GM18507 (cell line): ENCODE measurements around the gene MELTF.

Experiments
- DNase-seq: peaks from one replicate; pipeline ENCODE4 v3.0.0; 2011; ENCODE audit warnings: low read depth; ENCODE audit not compliant: insufficient read length; ENCODE audit errors: extremely low spot score
- FAIRE-seq: peaks from 2 replicates; lab custom pipeline; 2011; peaks lifted over from hg19 to GRCh38; lab: Jason Lieb, UNC

Gene MELTF

GRCh38 chr3:197012540-197012883 is 17.1 kb downstream of the MELTF start:
- DNase-seq (no peak), FAIRE-seq (no peak)

- no peak for FAIRE-seq
- DNase-seq = no peak
Measured at GRCh38 chr3:197011780-197012539, 17.7 kb downstream of the MELTF start.

- DNase-seq (no peak), FAIRE-seq (no peak)
Measured at GRCh38 chr3:197010556-197011351, 18.9 kb downstream of the MELTF start.

- FAIRE-seq (no peak), DNase-seq (no peak)
Measured at GRCh38 chr3:197009532-197010019, 20.0 kb downstream of the MELTF start.

- no peak for FAIRE-seq
- no peak for DNase-seq
Measured at GRCh38 chr3:197008436-197009209, 21.0 kb downstream of the MELTF start.

GRCh38 chr3:197007953-197008352 is 21.7 kb downstream of the MELTF start:
- DNase-seq = no peak
- FAIRE-seq = no peak

- no peak for FAIRE-seq
- no peak for DNase-seq
Measured at GRCh38 chr3:197007296-197007940, 22.2 kb downstream of the MELTF start.

- FAIRE-seq = no peak
- DNase-seq = no peak
Measured at GRCh38 chr3:197006860-197007259, 22.8 kb downstream of the MELTF start.

- DNase-seq (no peak), FAIRE-seq (no peak)
Measured at GRCh38 chr3:197006446-197006845, 23.2 kb downstream of the MELTF start.

- FAIRE-seq (no peak), DNase-seq (no peak)
Measured at GRCh38 chr3:197003461-197004385, 25.9 kb downstream of the MELTF start.

- FAIRE-seq = no peak
Measured at GRCh38 chr3:197002701-197003454, 26.7 kb downstream of the MELTF start.

GRCh38 chr3:197001972-197002700 is 27.5 kb downstream of the MELTF start:
- DNase-seq = no peak
- FAIRE-seq = no peak

More at GRCh38 chr3:197002701-197003454, 26.7 kb downstream of the MELTF start:
- peak; percentile 95 for DNase-seq

GRCh38 chr3:197001106-197001971 is 28.3 kb downstream of the MELTF start:
- DNase-seq (no peak), FAIRE-seq (no peak)

- FAIRE-seq (no peak), DNase-seq (no peak)
Measured at GRCh38 chr3:197000211-197000610, 29.4 kb downstream of the MELTF start.

GRCh38 chr3:196998966-196999760 is 30.5 kb downstream of the MELTF start:
- no peak for DNase-seq
- FAIRE-seq = no peak

GRCh38 chr3:196997311-196997710 is 32.3 kb downstream of the MELTF start:
- FAIRE-seq = no peak
- no peak for DNase-seq
